PC-9 (cell line): ENCODE data around the gene TOP1.
"Not testable (repeated sequence)": the region's sequence is repeated elsewhere in the genome, so short reads cannot be mapped to it uniquely, and the experiment has no call there.

ENCODE experiments used
- CTCF ChIP-seq: fragments of 200-600 bp; sonication (generic); conservative IDR thresholded peaks from 2 replicates; pipeline ENCODE4 v1.6.1; 2017; ENCODE audit warnings: mixed run types, antibody characterized with exemption, mild to moderate bottlenecking, moderate library complexity
- EZH2 ChIP-seq: fragments of 200-600 bp; sonication (generic); IDR thresholded peaks from 2 replicates; pipeline ENCODE4 v1.8.0; 2017; ENCODE audit warnings: antibody characterized with exemption, low read depth

- not testable (repeated sequence) for TF ChIP-seq CTCF, EZH2
Measured at GRCh38 chr20:41118159-41118558, 89.5 kb downstream of the TOP1 start.
